Upper lobe of left lung (tissue), 6 donors: ENCODE data around the gene NDUFAF8. TPM values are rescaled to one million over a fixed set of nuclear protein-coding genes. Genes with fewer than 3 reads are reported as not detected.

ENCODE experiments used
- ATAC-seq, 2 donors: fragments of 200-7000 bp; cut with Tn5 transposase; one replicate each; pipeline ENCODE4 v1.9.1; 2022; ENCODE audit warnings: mild to moderate bottlenecking in 2 of 2, moderate library complexity in 2 of 2; ENCODE audit not compliant: low FRiP score in 2 of 2
- DNase-seq, 2 donors: peaks; one replicate each; pipeline ENCODE4 v3.0.0-alpha.2; 2019 to 2020
- H3K27ac ChIP-seq, 4 donors: fragments of 200-600 bp; sonication (generic); one replicate each; pipeline ENCODE4 v1.5.1; 2016 to 2019
- H3K27me3 ChIP-seq, 4 donors: fragments of 200-600 bp; sonication (generic); one replicate each; pipeline ENCODE4 v1.5.1; 2017 to 2019
- H3K36me3 ChIP-seq, 4 donors: fragments of 200-600 bp; sonication (generic); one replicate each; pipeline ENCODE4 v1.5.1; 2016 to 2019
- H3K4me1 ChIP-seq, 4 donors: fragments of 200-600 bp; sonication (generic); one replicate each; pipeline ENCODE4 v1.5.1; 2018 to 2019
- H3K4me3 ChIP-seq, 4 donors: fragments of 200-600 bp; sonication (generic); one replicate each; pipeline ENCODE4 v1.5.1; 2017 to 2019; ENCODE audit warnings: mild to moderate bottlenecking in 2 of 4, moderate library complexity in 1 of 4
- H3K9me3 ChIP-seq, 4 donors: fragments of 200-600 bp; sonication (generic); one replicate each; pipeline ENCODE4 v1.5.1; 2018 to 2019
- EP300 ChIP-seq, 4 donors: sonication (generic); formaldehyde crosslinking; IDR thresholded peaks; one replicate each; pipeline ENCODE4 v1.5.1; 2017; ENCODE audit warnings: antibody characterized with exemption in 4 of 4, control low read depth in 2 of 4
- POLR2A ChIP-seq, 4 donors: fragments of 450-650 bp; IDR thresholded peaks; one replicate each; pipeline ENCODE4 v1.5.1; 2016 to 2017; ENCODE audit warnings: antibody characterized with exemption in 4 of 4, mild to moderate bottlenecking in 2 of 4
- POLR2AphosphoS5 ChIP-seq, 2 donors: sonication (generic); formaldehyde crosslinking; IDR thresholded peaks; one replicate each; pipeline ENCODE4 v1.5.1; 2017; ENCODE audit warnings: antibody characterized with exemption in 2 of 2
- WGBS, 2 donors: methylation state at CpG; one replicate each; pipeline ENCODE4 v1.1.5; 2017 to 2018; 5-methylcytosine and 5-hydroxymethylcytosine counted together
- total RNA-seq, 6 donors: library from RNA; depleted of rRNA in 4 of 6; stranded (reverse); fragments of >200 nt in 4 of 6; gene quantifications; one replicate each; pipeline versions ENCODE4 v1.1.0 to v1.2.1, GENCODE V29; 2016 to 2021
- TF ChIP-seq, protein P1 (sequence below), 6 experiments: fragments of 450-650 bp in 4 of 6; fragments of 200-600 bp in 2 of 6; sonication (generic) in 2 of 6; IDR thresholded peaks; one replicate each; pipeline ENCODE4 v1.5.1; 2016 to 2019; ENCODE audit warnings: antibody characterized with exemption in 6 of 6
- donor health status: DM: no; HTN: no; CAD: no; lungs with moderate emphysema.
- donor health status: DM: no; HTN: yes; CAD: no; lungs with severe emphysema.

Gene NDUFAF8
- total RNA-seq, 6 donors from 2014 or later = 19.6 to 38.1 (median 33.6) TPM

DNA sequence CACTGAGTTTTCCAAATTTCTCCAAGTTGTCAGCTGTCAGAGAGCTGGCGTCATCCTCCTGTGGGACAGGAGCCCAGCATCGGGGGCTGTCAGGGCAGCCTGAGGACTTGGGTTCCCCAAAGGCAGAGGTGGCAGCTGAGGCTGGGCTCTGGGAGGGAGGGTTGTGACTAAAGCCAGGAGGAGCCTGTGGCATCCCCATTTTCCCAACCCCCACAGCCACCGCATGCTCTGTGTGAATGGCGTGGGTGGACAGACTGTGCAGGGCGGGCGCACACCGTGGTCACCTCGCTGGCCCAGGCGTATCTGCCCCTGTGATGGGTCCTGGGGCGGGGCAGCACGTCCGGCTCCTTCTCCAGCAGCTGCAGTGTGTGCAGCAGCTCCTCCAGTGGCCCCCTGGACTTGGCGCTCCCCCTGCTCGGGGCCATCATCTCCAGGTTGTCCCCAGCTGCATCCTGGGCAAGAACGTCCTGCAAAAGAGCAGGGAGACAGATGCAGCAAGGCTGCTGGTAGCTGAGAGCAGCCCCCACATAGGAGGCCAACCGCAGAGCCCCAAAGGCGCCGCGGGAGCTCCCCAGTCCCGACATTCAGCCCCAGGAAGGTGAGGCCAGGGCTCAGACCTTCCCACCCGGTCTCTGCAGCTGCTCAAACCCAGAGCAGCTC, 41.2 kb upstream of the NDUFAF8 start:
- peaks cover 4 to 42% (median 32%) of the 10 kb centered on the region in 4 donors for H3K4me1 ChIP-seq
- H3K9me3 ChIP-seq = no peaks in the 10 kb centered on the region
- WGBS, 2 donors = 89 to 100% methylated on average over 2 to 12 of the region's 21 CpGs
- ATAC-seq = no peak
- H3K27ac ChIP-seq = peak overlapping the region in 2 of 4 donors; percentile 28 to 69
- TF ChIP-seq, protein P1, sequence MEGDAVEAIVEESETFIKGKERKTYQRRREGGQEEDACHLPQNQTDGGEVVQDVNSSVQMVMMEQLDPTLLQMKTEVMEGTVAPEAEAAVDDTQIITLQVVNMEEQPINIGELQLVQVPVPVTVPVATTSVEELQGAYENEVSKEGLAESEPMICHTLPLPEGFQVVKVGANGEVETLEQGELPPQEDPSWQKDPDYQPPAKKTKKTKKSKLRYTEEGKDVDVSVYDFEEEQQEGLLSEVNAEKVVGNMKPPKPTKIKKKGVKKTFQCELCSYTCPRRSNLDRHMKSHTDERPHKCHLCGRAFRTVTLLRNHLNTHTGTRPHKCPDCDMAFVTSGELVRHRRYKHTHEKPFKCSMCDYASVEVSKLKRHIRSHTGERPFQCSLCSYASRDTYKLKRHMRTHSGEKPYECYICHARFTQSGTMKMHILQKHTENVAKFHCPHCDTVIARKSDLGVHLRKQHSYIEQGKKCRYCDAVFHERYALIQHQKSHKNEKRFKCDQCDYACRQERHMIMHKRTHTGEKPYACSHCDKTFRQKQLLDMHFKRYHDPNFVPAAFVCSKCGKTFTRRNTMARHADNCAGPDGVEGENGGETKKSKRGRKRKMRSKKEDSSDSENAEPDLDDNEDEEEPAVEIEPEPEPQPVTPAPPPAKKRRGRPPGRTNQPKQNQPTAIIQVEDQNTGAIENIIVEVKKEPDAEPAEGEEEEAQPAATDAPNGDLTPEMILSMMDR (IDR thresholded peaks at IDR 0.05) = no peak
- no peak for TF ChIP-seq POLR2AphosphoS5 (IDR thresholded peaks at IDR 0.05)
- no peak for TF ChIP-seq POLR2A (IDR thresholded peaks at IDR 0.05)
- TF ChIP-seq EP300 (IDR thresholded peaks at IDR 0.05) = no peak
- H3K36me3 ChIP-seq = peaks cover 0 to 16% (median 1%) of the 10 kb centered on the region in 4 donors
- no peaks in the 10 kb centered on the region for H3K27me3 ChIP-seq
- DNase-seq = peak in 1 of 2 donors; percentile 77
- H3K4me3 ChIP-seq = peak overlapping the region in 1 of 4 donors; percentile 29

DNA sequence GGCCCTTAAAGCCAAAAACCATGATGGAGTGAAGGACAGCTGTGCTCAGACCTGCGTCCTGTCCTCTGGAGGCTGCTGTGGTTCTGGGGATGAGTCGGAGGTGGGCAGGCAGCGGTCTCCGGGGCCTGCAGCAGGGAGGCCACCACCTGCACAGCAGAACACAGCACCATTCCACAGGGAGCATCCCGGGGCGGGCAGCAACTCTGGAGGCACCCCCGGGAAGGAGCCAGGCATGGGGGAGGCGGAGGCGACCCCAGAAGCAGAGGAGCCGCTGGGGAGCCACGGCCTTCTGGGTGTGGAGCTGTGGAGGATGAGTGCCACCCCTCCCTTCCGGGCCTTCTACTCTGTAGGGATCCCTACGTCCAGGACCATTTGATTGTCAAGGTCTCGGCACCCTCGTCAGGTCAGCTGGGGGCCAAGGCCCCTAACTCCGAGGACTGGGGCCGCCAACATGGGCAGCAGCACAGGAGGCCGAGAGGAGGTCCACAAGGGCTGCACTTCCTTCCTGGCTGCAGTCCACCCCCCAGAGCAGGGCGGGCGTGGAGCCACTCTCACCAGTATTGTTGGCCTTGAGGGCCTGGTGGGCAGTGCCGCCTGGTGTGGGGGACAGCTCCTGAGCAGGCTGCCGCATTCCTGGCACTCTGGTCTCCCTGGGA, 40.2 kb upstream of the NDUFAF8 start:
- TF ChIP-seq EP300 (IDR thresholded peaks at IDR 0.05) (no peak), POLR2A (IDR thresholded peaks at IDR 0.05) (no peak)
- Histone ChIP-seq H3K27ac (peak overlapping the region in 2 of 4 donors; percentile 17 to 55), H3K36me3 (peaks cover 0 to 20% (median 1%) of the 10 kb centered on the region in 4 donors), H3K27me3 (no peaks in the 10 kb centered on the region), H3K4me1 (peaks cover 4 to 42% (median 26%) of the 10 kb centered on the region in 4 donors), H3K9me3 (no peaks in the 10 kb centered on the region), H3K4me3 (no peak overlapping the region)
- ATAC-seq (no peak), DNase-seq (peak in 1 of 2 donors; percentile 66)
- WGBS, 2 donors = 88% methylated on average over 17 of the region's 22 CpGs; no CpG with 5 or more reads in 1 of the 2 donors

DNA sequence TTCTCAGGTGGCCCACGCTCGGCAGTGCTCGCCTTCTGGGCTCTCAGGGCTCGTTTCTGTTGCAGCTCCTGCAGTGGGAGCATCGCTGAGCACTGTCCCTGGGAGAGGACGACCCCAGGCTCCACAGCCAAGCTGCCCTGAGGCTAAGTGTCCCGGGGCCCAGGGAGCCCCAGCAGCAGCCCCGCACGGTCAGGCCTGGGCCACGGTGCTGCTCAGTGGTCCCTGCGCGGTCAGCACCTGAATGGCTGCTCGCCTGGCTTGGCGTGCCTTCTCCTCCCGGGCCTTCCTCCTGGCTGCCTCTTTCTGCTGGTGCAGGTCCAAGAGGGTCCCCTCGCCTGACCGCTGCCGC, 39.7 kb upstream of the NDUFAF8 start:
- TF ChIP-seq POLR2A (IDR thresholded peaks at IDR 0.05) = no peak
- ATAC-seq (no peak), DNase-seq (peak in 1 of 2 donors; percentile 75)
- Histone ChIP-seq H3K27ac (peak overlapping the region in 2 of 4 donors; percentile 17 to 55), H3K36me3 (peaks cover 0 to 20% (median 1%) of the 10 kb centered on the region in 4 donors), H3K27me3 (no peaks in the 10 kb centered on the region), H3K9me3 (no peaks in the 10 kb centered on the region), H3K4me1 (peaks cover 4 to 42% (median 24%) of the 10 kb centered on the region in 4 donors), H3K4me3 (no peak overlapping the region)
- WGBS, 2 donors = 95 to 99% methylated on average over 8 to 18 of the region's 18 CpGs

DNA sequence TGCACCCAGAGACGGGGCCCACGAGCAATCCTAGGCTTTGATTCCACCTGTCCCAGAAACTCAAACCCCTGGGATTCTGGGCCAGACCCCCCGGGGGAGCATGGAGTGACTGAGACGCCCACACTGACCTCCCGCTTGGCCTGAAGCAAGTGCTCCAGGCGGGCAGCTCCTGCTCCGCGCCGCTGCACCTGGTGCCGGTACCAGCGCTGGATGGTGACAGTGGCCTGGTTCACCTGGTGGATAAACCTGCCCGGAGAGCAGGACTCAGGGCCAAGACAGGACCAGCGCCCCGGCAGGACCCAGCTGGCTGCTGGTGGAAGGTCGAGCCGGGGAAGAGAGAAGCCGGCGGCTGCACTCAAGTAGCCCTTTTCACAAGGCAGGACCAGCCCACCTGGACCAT, 38.9 kb upstream of the NDUFAF8 start:
- peaks cover 0 to 16% (median 2%) of the 10 kb centered on the region in 4 donors for H3K36me3 ChIP-seq
- H3K4me1 ChIP-seq = peaks cover 4 to 42% (median 24%) of the 10 kb centered on the region in 4 donors
- 87 to 94% methylated on average over 3 to 18 of the region's 18 CpGs for WGBS, 2 donors
- ATAC-seq (no peak), DNase-seq (peak in 1 of 2 donors; percentile 71)
- H3K4me3 ChIP-seq = no peak overlapping the region
- TF ChIP-seq POLR2AphosphoS5 (IDR thresholded peaks at IDR 0.05) (no peak), EP300 (IDR thresholded peaks at IDR 0.05) (no peak), POLR2A (IDR thresholded peaks at IDR 0.05) (no peak)
- TF ChIP-seq, protein P1 (IDR thresholded peaks at IDR 0.05) = no peak
- no peaks in the 10 kb centered on the region for H3K9me3 ChIP-seq
- no peaks in the 10 kb centered on the region for H3K27me3 ChIP-seq
- peak overlapping the region in 1 of 4 donors; percentile 55 for H3K27ac ChIP-seq

DNA sequence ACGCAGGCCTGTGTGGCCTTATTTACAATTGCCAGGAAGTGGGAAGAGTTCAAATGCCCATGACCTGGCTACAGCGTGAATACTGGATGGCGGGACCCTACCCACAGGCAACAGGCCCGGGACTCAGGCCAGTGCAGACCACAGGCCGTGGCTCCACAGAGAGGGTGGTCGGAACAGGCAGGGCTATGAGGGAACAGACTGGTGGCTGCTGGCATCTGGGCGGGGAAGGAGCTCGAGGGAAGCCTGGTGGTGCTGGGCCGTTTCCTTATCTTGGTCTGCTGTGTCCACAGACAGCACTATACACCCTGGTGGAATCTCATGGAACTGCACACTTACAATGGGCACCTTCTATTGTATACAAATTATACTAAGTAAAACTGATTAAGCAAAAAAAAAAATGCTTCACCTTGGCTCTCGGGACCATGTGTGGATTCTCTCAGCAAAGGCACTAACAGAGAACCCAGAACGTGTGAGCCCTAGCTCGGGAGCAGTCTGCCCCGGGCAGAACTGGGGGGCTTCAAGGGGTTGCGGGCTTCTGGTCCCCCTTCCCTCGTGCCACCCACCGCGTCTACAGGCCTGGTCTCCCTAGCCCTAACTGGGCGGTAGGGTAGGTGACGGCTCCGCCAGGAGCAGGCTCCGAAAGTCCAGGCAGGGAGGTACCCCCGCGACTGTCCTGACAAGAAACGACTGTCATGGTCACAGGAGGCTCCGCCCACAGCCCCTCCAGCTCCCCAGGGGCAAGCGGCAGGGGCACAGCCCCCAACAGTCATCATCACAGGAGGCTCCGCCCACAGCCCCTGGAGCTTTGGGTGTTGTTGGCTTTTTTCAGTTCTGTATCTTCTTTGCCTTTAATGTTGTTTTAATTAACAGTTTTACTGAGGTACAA, 38.2 kb upstream of the NDUFAF8 start:
- peak; percentile 67 to 71 for ATAC-seq
- no peak for TF ChIP-seq EP300 (IDR thresholded peaks at IDR 0.05)
- TF ChIP-seq, protein P1 (IDR thresholded peaks at IDR 0.05) = peak; percentile 64 to 80 (median 73)
- TF ChIP-seq POLR2A (IDR thresholded peaks at IDR 0.05) = no peak
- TF ChIP-seq POLR2AphosphoS5 (IDR thresholded peaks at IDR 0.05) = no peak
- peaks cover 4 to 42% (median 24%) of the 10 kb centered on the region in 4 donors for H3K4me1 ChIP-seq
- no peaks in the 10 kb centered on the region for H3K27me3 ChIP-seq
- H3K27ac ChIP-seq = peak overlapping the region in 1 of 4 donors; percentile 55
- 66 to 72% methylated on average over 19 to 27 of the region's 27 CpGs for whole genome bisulfite sequencing, 2 donors
- DNase-seq = peak; percentile 61 to 63
- H3K9me3 ChIP-seq = no peaks in the 10 kb centered on the region
- no peak overlapping the region for H3K4me3 ChIP-seq
- H3K36me3 ChIP-seq = peaks cover 0 to 11% (median 2%) of the 10 kb centered on the region in 4 donors
